H1 (cell line): Measurements from ENCODE around the gene LOX. TPM values are rescaled to one million over a fixed set of nuclear protein-coding genes. Genes with fewer than 3 reads are reported as not detected.

Source experiments
- CTCF ChIA-PET: fragments of 300-600 bp; sonication (Branson Sonifier 250); formaldehyde crosslinking; loops from one replicate; lab custom pipeline; 2021; ENCODE audit not compliant: partially characterized antibody; lab: Charles Lee
- POLR2A ChIA-PET: fragments of 300-600 bp; sonication (Branson Sonifier 250); formaldehyde crosslinking; loops from one replicate; lab custom pipeline; 2021; ENCODE audit warnings: inconsistent platforms; ENCODE audit not compliant: partially characterized antibody; lab: Charles Lee
- DNase-seq, 2 experiments: peaks; one replicate each; pipeline versions ENCODE4 v3.0.0 to v3.0.0-alpha.2; 2010 to 2022; ENCODE audit warnings: low spot score in 2 of 2, low read depth in 1 of 2, mixed read lengths in 1 of 2
- FAIRE-seq: peaks from 2 replicates; lab custom pipeline; 2011; peaks lifted over from hg19 to GRCh38; lab: Jason Lieb, UNC
- H2AFZ ChIP-seq: 2 replicates; pipeline ENCODE4 v1.8.1; 2012; ENCODE audit warnings: low read length, inconsistent platforms
- H2AK5ac ChIP-seq: 2 replicates; pipeline ENCODE4 v1.6.1; 2013; ENCODE audit warnings: low read depth, low read length
- H2BK120ac ChIP-seq: replicated peaks from 2 replicates; pipeline ENCODE3; 2013; ENCODE audit warnings: low read depth, low read length, inconsistent platforms
- H2BK12ac ChIP-seq: 2 replicates; pipeline ENCODE4 v1.6.1; 2013; ENCODE audit warnings: low read depth, low read length
- H2BK15ac ChIP-seq: 2 replicates; pipeline ENCODE4 v1.6.1; 2013; ENCODE audit warnings: low read length
- H2BK20ac ChIP-seq: 2 replicates; pipeline ENCODE4 v1.6.1; 2013; ENCODE audit warnings: low read length
- H2BK5ac ChIP-seq: 2 replicates; pipeline ENCODE4 v1.6.1; 2013; ENCODE audit warnings: low read depth, low read length
- H3K14ac ChIP-seq: 2 replicates; pipeline ENCODE4 v1.6.1; 2013; ENCODE audit warnings: inconsistent platforms; ENCODE audit not compliant: insufficient read length
- H3K18ac ChIP-seq: 2 replicates; pipeline ENCODE4 v1.6.1; 2013; ENCODE audit warnings: low read length; ENCODE audit errors: extremely low read depth
- H3K23ac ChIP-seq: 2 replicates; pipeline ENCODE4 v1.6.1; 2013; ENCODE audit warnings: inconsistent platforms; ENCODE audit not compliant: insufficient read length
- H3K23me2 ChIP-seq: 2 replicates; pipeline ENCODE4 v1.6.1; 2013; ENCODE audit warnings: low read depth, low read length
- H3K27ac ChIP-seq: 2 replicates; pipeline ENCODE4 v1.6.1; 2011; ENCODE audit warnings: low read depth, low read length, inconsistent platforms
- H3K27me3 ChIP-seq, 4 experiments: replicated peaks in 1 of 4; 1 replicate in 1 of 4; 2 replicates in 3 of 4; pipeline versions ENCODE4 v1.6.1 to v1.8.1; 2011 to 2013; ENCODE audit warnings: low read length in 3 of 4, mild to moderate bottlenecking in 3 of 4, inconsistent platforms in 2 of 4, mixed read lengths in 2 of 4, moderate library complexity in 1 of 4; ENCODE audit not compliant: control insufficient read depth in 3 of 4, insufficient read depth in 3 of 4; ENCODE audit errors: extremely low read depth in 1 of 4
- H3K36me3 ChIP-seq, 4 experiments: 2 replicates each; pipeline versions ENCODE4 v1.6.1 to v1.8.1; 2011 to 2013; ENCODE audit warnings: mild to moderate bottlenecking in 4 of 4, low read length in 3 of 4, moderate library complexity in 2 of 4, control low read depth in 1 of 4, inconsistent platforms in 1 of 4; ENCODE audit not compliant: insufficient read depth in 4 of 4, control insufficient read depth in 2 of 4
- H3K4ac ChIP-seq: replicated peaks from 2 replicates; pipeline ENCODE3; 2013; ENCODE audit warnings: low read length, low read depth, mixed read lengths, inconsistent platforms; ENCODE audit not compliant: insufficient read length
- H3K4me1 ChIP-seq, 4 experiments: replicated peaks in 1 of 4; 1 replicate in 1 of 4; 2 replicates in 3 of 4; pipeline versions ENCODE4 v1.6.1 to v1.8.1; 2011 to 2013; ENCODE audit warnings: low read length in 3 of 4, inconsistent platforms in 2 of 4, mixed read lengths in 1 of 4; ENCODE audit not compliant: insufficient read depth in 4 of 4, control insufficient read depth in 3 of 4
- H3K4me2 ChIP-seq, 2 experiments: 2 replicates each; pipeline versions ENCODE4 v1.6.1 to v1.8.1; 2011 to 2013; ENCODE audit warnings: low read depth in 2 of 2, low read length in 2 of 2, control low read depth in 1 of 2, inconsistent platforms in 1 of 2, mild to moderate bottlenecking in 1 of 2; ENCODE audit not compliant: insufficient read depth in 1 of 2
- H3K4me3 ChIP-seq, 4 experiments: fragments of 200-600, 300-600 bp in 1 of 4; sonication (generic), shearing (Covaris generic), sonication (Bioruptor Twin) in 1 of 4; 2 replicates each; pipeline versions ENCODE4 v1.5.1 to v1.8.1; 2011 to 2016; ENCODE audit warnings: low read length in 4 of 4, low read depth in 3 of 4, control low read depth in 2 of 4, inconsistent platforms in 2 of 4, mild to moderate bottlenecking in 2 of 4, mixed read lengths in 1 of 4, moderate library complexity in 1 of 4; ENCODE audit not compliant: insufficient read depth in 2 of 4; ENCODE audit errors: extremely low read depth in 1 of 4
- H3K56ac ChIP-seq: replicated peaks from 2 replicates; pipeline ENCODE3; 2013; ENCODE audit warnings: low read depth, mild to moderate bottlenecking, mixed read lengths, low read length, inconsistent platforms; ENCODE audit not compliant: insufficient read length
- H3K79me1 ChIP-seq: 2 replicates; pipeline ENCODE4 v1.6.1; 2013; ENCODE audit warnings: low read depth, low read length, control low read depth
- H3K79me2 ChIP-seq, 2 experiments: 2 replicates each; pipeline versions ENCODE4 v1.6.1 to v1.8.1; 2012 to 2013; ENCODE audit warnings: low read length in 2 of 2, mild to moderate bottlenecking in 2 of 2, inconsistent platforms in 1 of 2; ENCODE audit not compliant: insufficient read depth in 2 of 2, control insufficient read depth in 1 of 2
- H3K9ac ChIP-seq, 4 experiments: replicated peaks in 1 of 4; 1 replicate in 1 of 4; 2 replicates in 3 of 4; pipeline versions ENCODE4 v1.6.1 to v1.8.1; 2011 to 2013; ENCODE audit warnings: low read depth in 3 of 4, low read length in 3 of 4, control low read depth in 2 of 4, mild to moderate bottlenecking in 2 of 4, moderate library complexity in 2 of 4, inconsistent platforms in 1 of 4; ENCODE audit errors: extremely low read depth in 1 of 4
- H3K9me3 ChIP-seq, 2 experiments: 2 replicates each; pipeline versions ENCODE4 v1.6.1 to v1.8.1; 2012 to 2013; ENCODE audit warnings: mild to moderate bottlenecking in 2 of 2, moderate library complexity in 2 of 2, control low read depth in 1 of 2, inconsistent platforms in 1 of 2, low read depth in 1 of 2, low read length in 1 of 2, mixed read lengths in 1 of 2; ENCODE audit not compliant: insufficient read depth in 2 of 2
- H4K20me1 ChIP-seq, 2 experiments: replicated peaks in 1 of 2; 2 replicates each; pipeline versions ENCODE3 to v1.8.1; 2011 to 2013; ENCODE audit warnings: inconsistent platforms in 2 of 2, low read length in 2 of 2, mild to moderate bottlenecking in 1 of 2; ENCODE audit not compliant: insufficient read depth in 2 of 2, control insufficient read depth in 1 of 2
- H4K5ac ChIP-seq: 2 replicates; pipeline ENCODE4 v1.6.1; 2013; ENCODE audit warnings: low read length, low read depth, mixed read lengths, inconsistent platforms; ENCODE audit not compliant: insufficient read length
- H4K8ac ChIP-seq: 2 replicates; pipeline ENCODE4 v1.8.0; 2013; ENCODE audit warnings: mild to moderate bottlenecking, moderate library complexity, low read length, inconsistent platforms; ENCODE audit not compliant: insufficient read depth; ENCODE audit errors: extremely low read depth
- H4K91ac ChIP-seq: replicated peaks from 2 replicates; pipeline ENCODE3; 2013; ENCODE audit warnings: low read length, mixed read lengths, inconsistent platforms; ENCODE audit not compliant: insufficient read length
- POLR2A ChIP-seq, 2 experiments: IDR thresholded peaks; 1 replicate in 1 of 2; 2 replicates in 1 of 2; pipeline ENCODE4 v1.6.1; 2011; ENCODE audit warnings: low read depth in 2 of 2, low read length in 2 of 2, mild to moderate bottlenecking in 2 of 2; ENCODE audit errors: control extremely low read depth in 1 of 2
- POU5F1 ChIP-seq: IDR thresholded peaks from 2 replicates; pipeline ENCODE4 v1.6.1; 2011; ENCODE audit warnings: low read depth, mild to moderate bottlenecking, low read length, moderate library complexity
- whole genome bisulfite sequencing, 2 experiments: shearing (Covaris generic) in 1 of 2; methylation state at CpG; one replicate each; pipeline versions ENCODE4 v1.1.6 to v1.1.7; 2013 to 2015; ENCODE audit warnings: low lambda C conversion rate in 2 of 2, mixed read lengths in 2 of 2, inconsistent platforms in 1 of 2, low coverage in 1 of 2, missing lambda C conversion rate in 1 of 2; ENCODE audit not compliant: insufficient replicate concordance in 2 of 2, insufficient coverage in 1 of 2, insufficient read length in 1 of 2; ENCODE audit errors: extremely low coverage in 1 of 2, missing lambda C conversion rate in 1 of 2; 5-methylcytosine and 5-hydroxymethylcytosine counted together
- polyA plus RNA-seq, 7 experiments: library from polyadenylated mRNA; depleted of rRNA in 3 of 7; stranded (reverse) in 5 of 7; unstranded in 2 of 7; fragments of >200 nt in 5 of 7; fragments of 200-250 nt in 2 of 7; gene quantifications; 1 replicate in 5 of 7; 2 replicates in 1 of 7; 4 replicates in 1 of 7; pipeline versions ENCODE4 v1.2.1 to v1.2.3, GENCODE V29; 2011 to 2013; ENCODE audit warnings: missing spikeins in 2 of 7, mixed read lengths in 2 of 7
- total RNA-seq: library from RNA; stranded (reverse); fragmentation: NEBNext Ultra II Directional; extraction: Animal tissue kit (Norgen Biotek cat#: 25700); gene quantifications from 2 replicates; pipeline ENCODE4 v1.2.1, GENCODE V29; 2021

LOX gene
- total and polyA plus RNA-seq, 2 of the 8 experiments (the other 6 are each of a cell fraction or from before 2014, with no cell fraction given) = 1.1 to 2.2 TPM

DNA sequence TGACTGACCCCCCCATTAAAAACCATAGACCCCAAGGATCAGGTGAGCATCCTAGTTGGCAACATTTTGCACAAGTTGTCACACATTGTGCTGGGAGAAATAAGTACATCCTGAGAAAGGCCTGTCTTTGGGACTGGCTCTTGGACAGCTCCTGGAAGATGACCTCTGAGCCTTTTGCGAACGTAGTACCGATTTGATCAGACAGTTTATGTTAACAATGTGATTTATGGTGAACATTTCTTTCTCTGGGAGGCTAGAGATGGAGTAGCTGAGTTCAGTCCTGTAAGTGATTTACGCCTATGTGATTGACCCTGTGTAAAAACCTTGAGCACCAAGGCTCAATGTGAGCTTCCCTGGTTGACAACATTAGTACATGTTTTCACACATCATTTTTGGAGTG lies 41.7 kb downstream of the LOX start:
- DNase-seq (no peak), FAIRE-seq (no peak)
- H2AK5ac ChIP-seq = no peak overlapping the region
- H3K23ac ChIP-seq = no peak overlapping the region
- 0 out of 3 replicates have a peak, but pooled peaks of 1 of the 2 experiments have one; percentile 21 for TF ChIP-seq POLR2A (IDR thresholded peaks at IDR 0.05; ENCODE audit: control extremely low read depth in 1 of 2, low read depth in 2 of 2, low read length in 2 of 2)
- no peak for TF ChIP-seq POU5F1
- ChIA-PET CTCF (interaction anchor here (1.2 to 1.4 kb wide), 2 partner anchors 19 to 40 kb away, joined by 3 to 4 read pairs; no protein-coding TSS in a partner anchor), POLR2A (no interaction called here)
- no peak overlapping the region for H2BK20ac ChIP-seq
- no peaks in the 10 kb centered on the region for H3K79me2 ChIP-seq
- 0 out of 8 replicates have a peak, but pooled peaks cover 0 to 3% (median 0%) of the 10 kb centered on the region in 4 experiments for H3K36me3 ChIP-seq
- no peak overlapping the region for H3K56ac ChIP-seq
- no peak overlapping the region for H2AFZ ChIP-seq
- H3K79me1 ChIP-seq = no peaks in the 10 kb centered on the region
- no peak overlapping the region for H3K4ac ChIP-seq
- H3K4me3 ChIP-seq = no peak overlapping the region
- no peak overlapping the region for H3K4me2 ChIP-seq
- no peak overlapping the region for H3K18ac ChIP-seq
- no peak overlapping the region for H4K8ac ChIP-seq
- H3K27ac ChIP-seq = no peak overlapping the region
- H3K9ac ChIP-seq = no peak overlapping the region
- no peak overlapping the region for H4K91ac ChIP-seq
- H3K4me1 ChIP-seq = no peaks in the 10 kb centered on the region
- no peak overlapping the region for H3K14ac ChIP-seq
- H3K9me3 ChIP-seq = no peaks in the 10 kb centered on the region
- no peak overlapping the region for H2BK12ac ChIP-seq
- no peak overlapping the region for H2BK120ac ChIP-seq
- H3K23me2 ChIP-seq = no peaks in the 10 kb centered on the region
- H2BK15ac ChIP-seq = no peak overlapping the region
- 95% methylated on average over 4 of the region's 4 CpGs; no CpG with 5 or more reads in 1 of the 2 experiments for WGBS, 2 experiments
- no peak overlapping the region for H4K5ac ChIP-seq
- H4K20me1 ChIP-seq = no peaks in the 10 kb centered on the region
- no peaks in the 10 kb centered on the region for H3K27me3 ChIP-seq
- no peak overlapping the region for H2BK5ac ChIP-seq
